Subcutaneous adipose tissue (tissue), 4 donors: Measurements from ENCODE around the gene AVPR2. TPM values are rescaled to one million over a fixed set of nuclear protein-coding genes. Genes with fewer than 3 reads are reported as not detected.

Source experiments
- total RNA-seq, 4 donors: library from RNA; depleted of rRNA; stranded (reverse); fragments of >200 nt; gene quantifications; one replicate each; pipeline ENCODE4 v1.1.0, GENCODE V29; 2016
- TF ChIP-seq, protein P1 (sequence below): fragments of 450-650 bp; IDR thresholded peaks from one replicate; pipeline ENCODE4 v1.5.1; 2016; ENCODE audit warnings: low read depth, mild to moderate bottlenecking, control low read depth, antibody characterized with exemption, moderate library complexity

The AVPR2 gene
- total RNA-seq, 4 donors from 2014 or later, result 3.4 to 13.9 (median 5.7) TPM

DNA sequence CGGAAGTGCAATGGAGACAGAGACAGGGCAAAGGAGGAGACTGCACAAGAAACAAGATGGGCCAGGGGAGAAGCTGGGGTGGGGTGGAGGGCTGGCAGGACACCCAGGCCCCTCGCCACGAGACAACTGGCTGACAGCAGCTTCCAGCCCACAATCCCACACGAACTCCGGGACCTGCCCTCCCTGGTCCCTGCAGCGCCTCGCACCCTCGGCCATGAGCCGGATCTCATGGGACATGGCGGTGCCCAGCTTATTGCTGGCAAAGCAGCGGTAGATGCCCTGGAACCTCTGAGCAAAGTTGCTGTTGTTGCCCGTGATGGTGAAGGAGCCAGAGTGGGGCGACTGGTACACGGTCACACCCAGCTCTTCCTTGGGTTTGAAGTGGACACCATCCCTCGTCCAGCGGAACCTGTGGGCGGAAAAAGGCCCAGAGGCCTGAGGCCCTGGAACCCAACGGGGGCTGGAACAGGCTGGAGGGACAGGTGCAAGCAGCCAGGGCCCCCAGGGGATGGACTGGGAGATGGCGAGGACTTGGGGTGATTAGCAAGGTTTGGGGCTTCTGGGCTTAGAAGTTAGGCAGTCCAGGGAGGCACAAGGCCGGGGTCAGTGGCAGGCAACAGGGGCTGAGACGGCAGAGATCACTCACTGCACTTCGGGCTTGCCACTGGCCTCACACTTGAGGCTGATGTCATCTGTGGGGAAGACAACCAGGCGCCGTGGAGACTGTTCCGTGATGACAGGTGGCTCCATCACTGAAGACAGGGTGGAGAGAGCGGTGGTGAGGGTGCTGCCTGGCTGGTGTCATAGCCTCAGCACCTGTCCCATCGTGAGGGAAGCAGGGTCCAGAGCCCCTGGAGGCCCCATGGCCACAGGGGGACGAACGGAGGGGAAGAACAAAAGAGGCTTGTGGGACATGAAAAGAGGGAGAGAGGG lies 32.3 kb upstream of the AVPR2 start:
- TF ChIP-seq, protein P1, sequence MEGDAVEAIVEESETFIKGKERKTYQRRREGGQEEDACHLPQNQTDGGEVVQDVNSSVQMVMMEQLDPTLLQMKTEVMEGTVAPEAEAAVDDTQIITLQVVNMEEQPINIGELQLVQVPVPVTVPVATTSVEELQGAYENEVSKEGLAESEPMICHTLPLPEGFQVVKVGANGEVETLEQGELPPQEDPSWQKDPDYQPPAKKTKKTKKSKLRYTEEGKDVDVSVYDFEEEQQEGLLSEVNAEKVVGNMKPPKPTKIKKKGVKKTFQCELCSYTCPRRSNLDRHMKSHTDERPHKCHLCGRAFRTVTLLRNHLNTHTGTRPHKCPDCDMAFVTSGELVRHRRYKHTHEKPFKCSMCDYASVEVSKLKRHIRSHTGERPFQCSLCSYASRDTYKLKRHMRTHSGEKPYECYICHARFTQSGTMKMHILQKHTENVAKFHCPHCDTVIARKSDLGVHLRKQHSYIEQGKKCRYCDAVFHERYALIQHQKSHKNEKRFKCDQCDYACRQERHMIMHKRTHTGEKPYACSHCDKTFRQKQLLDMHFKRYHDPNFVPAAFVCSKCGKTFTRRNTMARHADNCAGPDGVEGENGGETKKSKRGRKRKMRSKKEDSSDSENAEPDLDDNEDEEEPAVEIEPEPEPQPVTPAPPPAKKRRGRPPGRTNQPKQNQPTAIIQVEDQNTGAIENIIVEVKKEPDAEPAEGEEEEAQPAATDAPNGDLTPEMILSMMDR, result no peak

DNA sequence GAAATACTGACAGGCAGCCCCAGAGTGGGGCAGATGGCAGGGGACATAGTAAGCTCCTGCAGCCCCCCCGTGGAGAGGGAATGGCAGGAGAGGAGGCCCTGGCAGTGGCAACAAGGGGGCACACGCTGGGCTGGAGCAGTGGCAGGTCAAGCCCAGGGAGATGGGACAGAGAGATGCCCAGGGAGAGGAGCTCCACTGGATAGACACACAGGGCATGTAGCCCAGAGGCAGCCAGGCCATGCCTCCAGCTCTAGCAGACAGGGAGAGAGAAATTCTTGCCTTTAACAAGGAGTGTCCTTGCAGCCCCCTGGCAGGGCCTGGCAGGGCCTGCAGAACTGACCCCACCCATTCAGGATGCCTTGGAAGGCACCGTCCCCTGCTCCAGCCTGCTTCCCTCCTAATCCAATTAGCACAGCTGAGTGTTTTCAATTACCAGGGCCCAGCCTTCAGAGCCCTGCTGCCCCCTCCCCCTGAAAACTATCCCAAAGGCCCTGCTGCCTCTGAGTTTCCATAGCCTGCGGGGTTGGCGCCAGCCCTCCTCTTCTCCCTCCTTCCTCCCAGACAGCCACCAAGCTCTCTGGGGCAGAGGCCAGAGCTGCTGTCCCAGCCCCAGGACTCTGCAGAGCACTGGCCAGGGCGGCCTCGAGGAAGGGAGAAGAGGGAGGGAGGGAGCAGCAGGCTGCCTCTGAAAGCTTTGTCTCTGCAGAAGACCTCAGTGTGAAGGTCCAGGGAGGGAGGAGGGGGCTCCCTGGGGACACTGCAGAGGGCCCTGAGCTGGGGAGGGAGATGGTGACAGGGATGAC lies 31.0 kb upstream of the AVPR2 start:
- TF ChIP-seq, protein P1, result no peak

DNA sequence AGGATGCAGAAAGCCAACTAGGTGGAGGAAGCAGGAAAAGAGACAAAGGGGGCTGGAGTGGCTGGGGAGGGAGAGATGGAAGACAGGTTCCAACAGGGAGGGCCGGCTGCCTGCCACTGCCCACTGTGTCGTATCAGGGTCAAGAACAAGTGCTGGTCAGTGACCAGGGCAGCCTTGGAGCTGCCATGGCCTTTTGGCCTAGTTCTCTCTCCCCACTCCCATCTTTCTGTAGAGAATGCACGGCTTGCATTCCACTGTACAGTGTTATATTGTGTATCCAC lies 30.4 kb upstream of the AVPR2 start:
- TF ChIP-seq, protein P1, result no peak

DNA sequence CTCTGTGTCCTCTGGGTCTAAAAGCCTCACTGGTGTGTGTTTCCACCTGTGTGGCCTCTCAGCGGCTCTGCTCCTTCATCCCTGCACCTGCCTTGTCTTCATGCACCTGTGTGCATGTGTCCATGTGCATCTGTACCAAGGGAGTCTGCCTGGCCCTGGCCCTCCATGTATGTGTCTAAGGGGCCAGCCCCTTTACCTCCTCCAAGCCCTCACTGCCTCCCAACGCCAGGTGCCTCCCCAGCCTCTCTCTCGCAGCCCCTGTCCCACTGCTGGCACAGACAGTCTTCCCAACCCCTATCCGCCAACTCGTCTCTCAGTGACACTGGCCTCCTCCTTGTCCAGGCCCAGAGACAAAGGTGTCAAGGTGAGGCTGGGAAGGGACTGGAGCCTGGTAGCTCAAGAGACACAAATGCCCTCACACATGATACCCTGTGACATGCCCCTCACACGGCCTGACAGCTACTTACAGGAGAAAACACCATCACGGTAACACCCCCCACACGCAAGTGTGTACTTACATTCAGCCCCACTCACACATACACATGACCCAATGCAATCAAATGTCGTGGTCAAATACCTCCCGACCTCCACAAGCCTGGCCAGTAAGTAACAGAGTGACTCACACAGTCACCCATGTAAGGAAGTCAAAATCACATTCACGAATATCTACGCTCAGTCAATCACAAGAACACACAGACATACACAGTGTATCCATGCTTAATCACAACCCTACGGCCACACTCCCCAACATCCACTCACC lies 29.9 kb upstream of the AVPR2 start:
- TF ChIP-seq, protein P1, result no peak

DNA sequence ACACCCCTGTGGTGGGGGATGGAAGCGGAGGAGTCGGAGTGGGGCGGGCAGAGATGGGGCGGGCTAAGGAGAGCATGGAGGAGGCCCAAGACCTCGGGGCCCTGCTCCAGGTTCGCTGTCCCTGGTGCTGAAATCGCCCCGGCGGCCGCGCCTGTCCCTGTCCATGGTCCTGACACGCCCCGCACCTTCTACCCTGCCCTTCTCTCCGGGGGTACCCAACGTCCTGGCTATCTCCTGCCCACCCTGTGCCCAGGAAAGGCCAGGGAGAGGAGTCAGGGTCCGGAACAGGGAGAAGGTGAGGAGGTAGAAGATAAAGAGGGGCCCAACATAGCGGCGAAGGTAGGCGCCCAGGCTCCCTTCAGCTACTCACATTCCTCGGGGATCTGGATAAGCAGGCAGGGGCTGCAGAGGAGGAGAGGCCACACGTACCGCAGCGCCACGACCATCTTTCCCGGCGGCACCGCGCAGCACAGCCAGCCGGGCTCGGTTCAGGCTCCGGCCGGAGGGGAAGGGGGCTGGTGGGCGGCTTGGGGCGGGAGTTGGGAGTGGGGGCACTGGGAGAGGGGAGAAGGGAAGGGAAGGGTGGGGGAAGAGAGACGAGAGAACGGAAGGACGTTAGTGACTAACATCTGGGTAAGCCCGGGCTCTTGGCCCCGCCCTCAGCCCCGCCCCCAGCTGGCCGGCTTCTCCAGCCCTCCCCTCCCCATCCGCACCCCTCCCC lies 28.9 kb upstream of the AVPR2 start:
- TF ChIP-seq, protein P1, result no peak

DNA sequence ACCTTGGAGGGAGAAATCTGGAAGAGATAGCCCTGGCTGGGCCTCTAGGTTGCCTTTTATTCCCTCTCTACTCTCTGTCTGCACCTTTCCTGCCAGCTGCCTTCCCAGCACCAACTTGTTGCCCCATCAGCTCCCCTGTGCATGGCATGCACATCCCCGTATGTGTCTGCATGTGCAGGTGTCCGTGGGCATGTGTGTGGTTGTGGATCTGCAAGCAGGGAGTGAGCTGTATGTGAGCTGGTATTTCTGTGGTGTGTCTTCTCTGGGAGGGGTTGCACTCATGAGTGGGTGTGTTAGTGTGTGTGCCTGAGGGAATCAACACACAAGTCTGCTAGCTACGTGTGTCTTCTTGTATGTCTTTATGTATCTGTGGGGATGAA lies 28.4 kb upstream of the AVPR2 start:
- TF ChIP-seq, protein P1, result no peak
